Mucosa of descending colon (tissue), 3 donors: ENCODE data around the gene DOCK10. TPM values are rescaled to one million over a fixed set of nuclear protein-coding genes. Genes with fewer than 3 reads are reported as not detected.
A peak's percentile ranks its signal among the peaks of the same experiment; 100 is the strongest.

Experiments
- ATAC-seq: fragments of 200-7000 bp; cut with Tn5 transposase; one replicate; pipeline ENCODE4 v1.9.1; 2020; ENCODE audit warnings: mild to moderate bottlenecking, moderate library complexity
- DNase-seq, 3 donors: peaks; one replicate each; pipeline ENCODE4 v3.0.0-alpha.2; 2020
- H3K36me3 ChIP-seq: fragments of 200-600 bp; one replicate; pipeline ENCODE4 v1.8.0; 2021; ENCODE audit warnings: low read depth, mild to moderate bottlenecking
- H3K4me1 ChIP-seq: fragments of 200-600 bp; one replicate; pipeline ENCODE4 v1.8.0; 2021; ENCODE audit warnings: low read depth, mild to moderate bottlenecking
- H3K4me3 ChIP-seq: fragments of 200-600 bp; one replicate; pipeline ENCODE4 v1.8.0; 2021; ENCODE audit warnings: mild to moderate bottlenecking
- H3K9me3 ChIP-seq: fragments of 200-600 bp; one replicate; pipeline ENCODE4 v1.8.0; 2021; ENCODE audit warnings: mild to moderate bottlenecking
- CTCF ChIP-seq: fragments of 200-600 bp; IDR thresholded peaks from one replicate; pipeline ENCODE4 v1.8.0; 2022; ENCODE audit warnings: antibody characterized with exemption, mild to moderate bottlenecking
- intact Hi-C, 2 donors: fragments of 100-400 bp; cut with DNase I in 1 of 2; cut with micrococcal nuclease in 1 of 2; formaldehyde crosslinking; loops; one replicate each; pipeline versions ENCODE4 v1.11.0 to v1.11.1; 2022; cut with DNase I, micrococcal nuclease
- total RNA-seq, 3 donors: library from RNA; stranded (reverse); fragmentation: NEBNext Ultra II Directional in 2 of 3; extraction: Animal tissue kit (Norgen Biotek cat#: 25700) in 2 of 3; gene quantifications; one replicate each; pipeline versions ENCODE4 v1.2.1 to v1.2.4, GENCODE V29; 2021 to 2023
- donor health status: DM: no; HTN: no; CAD: no; lungs with moderate emphysema.
- donor health status: DM: no; HTN: no; CAD: no.
- donor health status: DM: no; HTN: yes; CAD: no.

DOCK10 gene
- total RNA-seq, 3 donors from 2014 or later: 13.3 to 20.6 (median 14.7) TPM

GRCh38 chr2:224931956-224932355 is 110.3 kb downstream of the DOCK10 start:
- no peak for TF ChIP-seq CTCF
- DNase-seq (no peak), ATAC-seq (no peak)
- intact Hi-C loops: no loop called here
- Histone ChIP-seq H3K36me3 (no peaks in the 10 kb centered on the region), H3K9me3 (no peaks in the 10 kb centered on the region), H3K4me1 (peaks cover 12% of the 10 kb centered on the region), H3K4me3 (no peak overlapping the region)

- no peak for ATAC-seq
- DNase-seq: peak in 1 of 3 donors; percentile 46
- no peaks in the 10 kb centered on the region for H3K36me3 ChIP-seq
- H3K4me3 ChIP-seq: no peak overlapping the region
- H3K4me1 ChIP-seq: peaks cover 17% of the 10 kb centered on the region
- TF ChIP-seq CTCF: no peak
- no peaks in the 10 kb centered on the region for H3K9me3 ChIP-seq
- intact Hi-C loops: no loop called here
Measured at GRCh38 chr2:224930990-224931389, 111.3 kb downstream of the DOCK10 start.

- no peak for TF ChIP-seq CTCF
- Histone ChIP-seq H3K4me1 (peaks cover 17% of the 10 kb centered on the region), H3K9me3 (no peaks in the 10 kb centered on the region), H3K4me3 (no peak overlapping the region), H3K36me3 (no peaks in the 10 kb centered on the region)
- DNase-seq (no peak), ATAC-seq (no peak)
- intact Hi-C loops: no loop called here
Measured at GRCh38 chr2:224930124-224930523, 112.1 kb downstream of the DOCK10 start.

- Histone ChIP-seq H3K4me1 (peaks cover 17% of the 10 kb centered on the region), H3K4me3 (no peak overlapping the region), H3K36me3 (no peaks in the 10 kb centered on the region), H3K9me3 (no peaks in the 10 kb centered on the region)
- DNase-seq: peak in 1 of 3 donors; percentile 52
- intact Hi-C loops: no loop called here
- no peak for TF ChIP-seq CTCF
- ATAC-seq: no peak
Measured at GRCh38 chr2:224929512-224929911, 112.8 kb downstream of the DOCK10 start.

- no peak for TF ChIP-seq CTCF
- Histone ChIP-seq H3K4me1 (peaks cover 17% of the 10 kb centered on the region), H3K4me3 (no peak overlapping the region), H3K9me3 (no peaks in the 10 kb centered on the region), H3K36me3 (no peaks in the 10 kb centered on the region)
- DNase-seq: peak in 1 of 3 donors; percentile 50
- intact Hi-C loops: no loop called here
- ATAC-seq: peak; percentile 76
Measured at GRCh38 chr2:224927646-224928173, 114.6 kb downstream of the DOCK10 start.

GRCh38 chr2:224927011-224927410 is 115.3 kb downstream of the DOCK10 start:
- intact Hi-C loops: no loop called here
- DNase-seq (no peak), ATAC-seq (peak; percentile 24)
- H3K4me1 ChIP-seq: peaks cover 17% of the 10 kb centered on the region
- H3K4me3 ChIP-seq: no peak overlapping the region
- no peaks in the 10 kb centered on the region for H3K36me3 ChIP-seq
- TF ChIP-seq CTCF: no peak
- H3K9me3 ChIP-seq: no peaks in the 10 kb centered on the region
